B cell (primary cell): ENCODE results near the gene PLSCR4. TPM values are rescaled to one million over a fixed set of nuclear protein-coding genes. Genes with fewer than 3 reads are reported as not detected.

Experiments used
- ATAC-seq: fragments of 200-7000 bp; cut with Tn5 transposase; one replicate; pipeline ENCODE4 v1.10.0; 2021; ENCODE audit warnings: low read depth, mild to moderate bottlenecking, moderate number of reproducible peaks, moderate library complexity
- CTCF ChIA-PET: fragments of 350-600 bp; sonication (Branson Sonifier 250); formaldehyde crosslinking; loops from one replicate; lab custom pipeline; 2021; ENCODE audit warnings: antibody characterized with exemption, inconsistent platforms; lab: Charles Lee
- POLR2A ChIA-PET: fragments of 350-600 bp; sonication (Branson Sonifier 250); formaldehyde crosslinking; loops from one replicate; lab custom pipeline; 2021; ENCODE audit warnings: antibody characterized with exemption; lab: Charles Lee
- DNase-seq: peaks from one replicate; pipeline ENCODE4 v3.0.0; 2013
- H2AFZ ChIP-seq: 2 replicates; pipeline ENCODE4 v1.6.1; 2012; ENCODE audit warnings: mild to moderate bottlenecking, low read depth, low read length; ENCODE audit not compliant: insufficient read depth, poor library complexity, severe bottlenecking
- H3K27ac ChIP-seq, 2 donors: 1 replicate in 1 of 2; 2 replicates in 1 of 2; pipeline ENCODE4 v1.5.1; 2012 to 2013; ENCODE audit warnings: low read length in 2 of 2, mild to moderate bottlenecking in 2 of 2, moderate library complexity in 1 of 2
- H3K27me3 ChIP-seq, 4 experiments: fragments of 200-600 bp in 1 of 4; sonication (generic) in 1 of 4; replicated peaks in 1 of 4; 1 replicate in 2 of 4; 2 replicates in 2 of 4; pipeline versions ENCODE4 v1.6.1 to v1.7.0; 2013 to 2016; ENCODE audit warnings: low read length in 3 of 4, mild to moderate bottlenecking in 2 of 4, mixed read lengths in 1 of 4, moderate library complexity in 1 of 4; ENCODE audit not compliant: insufficient read depth in 4 of 4, control insufficient read depth in 3 of 4; ENCODE audit errors: control extremely low read depth in 1 of 4
- H3K36me3 ChIP-seq, 2 experiments: replicated peaks in 1 of 2; 1 replicate in 1 of 2; 2 replicates in 1 of 2; pipeline versions ENCODE4 v1.6.1 to v1.7.1; 2013; ENCODE audit warnings: low read length in 1 of 2; ENCODE audit not compliant: insufficient read depth in 2 of 2, control insufficient read depth in 1 of 2; ENCODE audit errors: control extremely low read depth in 1 of 2, extremely low read depth in 1 of 2
- H3K4me1 ChIP-seq, 2 donors: fragments of 200-600 bp in 1 of 2; sonication (generic) in 1 of 2; 1 replicate in 1 of 2; 2 replicates in 1 of 2; pipeline versions ENCODE4 v1.5.1 to v1.6.1; 2013 to 2017; ENCODE audit warnings: low read length in 2 of 2; ENCODE audit not compliant: control insufficient read depth in 2 of 2, insufficient read depth in 2 of 2
- H3K4me2 ChIP-seq: replicated peaks from 2 replicates; pipeline ENCODE3; 2012; ENCODE audit warnings: mild to moderate bottlenecking, low read depth, low read length; ENCODE audit not compliant: poor library complexity, severe bottlenecking
- H3K4me3 ChIP-seq, 5 experiments: fragments of 200-600 bp in 1 of 5; sonication (generic) in 1 of 5; 1 replicate in 3 of 5; 2 replicates in 2 of 5; pipeline versions ENCODE4 v1.5.1 to v1.7.0; 2011 to 2016; ENCODE audit warnings: low read length in 4 of 5, mild to moderate bottlenecking in 4 of 5, low read depth in 2 of 5, control low read depth in 1 of 5, moderate library complexity in 1 of 5; ENCODE audit not compliant: insufficient read depth in 1 of 5; ENCODE audit errors: control extremely low read depth in 1 of 5, extremely low read depth in 1 of 5
- H3K79me2 ChIP-seq: fragments of 200-600 bp; sonication (generic); one replicate; pipeline ENCODE4 v1.6.0; 2016; ENCODE audit warnings: low read length; ENCODE audit not compliant: control insufficient read depth, insufficient read depth
- H3K9ac ChIP-seq: fragments of 200-600 bp; sonication (generic); 2 replicates; pipeline ENCODE4 v1.6.1; 2017; ENCODE audit warnings: mild to moderate bottlenecking, low read length, moderate library complexity
- H3K9me3 ChIP-seq, 3 donors: one replicate each; pipeline versions ENCODE4 v1.6.1 to v1.7.1; 2013; ENCODE audit warnings: low read length in 2 of 3; ENCODE audit not compliant: control insufficient read depth in 2 of 3, insufficient read depth in 1 of 3; ENCODE audit errors: control extremely low read depth in 1 of 3
- H4K20me1 ChIP-seq: 2 replicates; pipeline ENCODE4 v1.6.0; 2012; ENCODE audit warnings: mild to moderate bottlenecking, low read length; ENCODE audit not compliant: insufficient read depth, control insufficient read depth, poor library complexity, severe bottlenecking
- H3K27ac Mint-ChIP-seq: one replicate; pipeline ENCODE4 v1.8.0; 2021; ENCODE audit warnings: mixed read lengths
- H3K27me3 Mint-ChIP-seq: one replicate; pipeline ENCODE4 v1.8.0; 2021; ENCODE audit warnings: mixed read lengths
- H3K4me1 Mint-ChIP-seq: one replicate; pipeline ENCODE4 v1.8.0; 2021; ENCODE audit warnings: mixed read lengths
- H3K4me3 Mint-ChIP-seq: one replicate; pipeline ENCODE4 v1.8.0; 2021; ENCODE audit warnings: mixed read lengths
- H3K9me3 Mint-ChIP-seq: one replicate; pipeline ENCODE4 v1.8.0; 2022; ENCODE audit warnings: mixed read lengths; ENCODE audit not compliant: insufficient read depth
- EZH2 ChIP-seq: IDR thresholded peaks from 2 replicates; pipeline ENCODE4 v1.6.1; 2012; ENCODE audit warnings: borderline replicate concordance, low read depth, mild to moderate bottlenecking, moderate library complexity, low read length; ENCODE audit not compliant: insufficient read depth, poor library complexity, severe bottlenecking
- WGBS: methylation state at CpG from one replicate; pipeline ENCODE4 v1.1.5; 2013; ENCODE audit warnings: missing lambda C conversion rate; ENCODE audit not compliant: insufficient coverage; 5-methylcytosine and 5-hydroxymethylcytosine counted together
- intact Hi-C: fragments of 100-400 bp; cut with micrococcal nuclease; formaldehyde crosslinking; loops from one replicate; pipeline ENCODE4 v1.10.0; 2022
- polyA plus RNA-seq: library from polyadenylated mRNA; depleted of rRNA; stranded (reverse); fragments of >200 nt; gene quantifications from 2 replicates; pipeline ENCODE4 v1.2.3, GENCODE V29; 2012
- total RNA-seq, 2 donors: library from RNA; stranded (reverse); fragments of 120-200 nt in 1 of 2; gene quantifications; 1 replicate in 1 of 2; 2 replicates in 1 of 2; pipeline versions ENCODE4 v1.2.3 to v1.2.4, GENCODE V29; 2013 to 2022
- TF ChIP-seq, protein P1 (sequence below): fragments of 200-600 bp; IDR thresholded peaks from one replicate; pipeline ENCODE4 v1.8.0; 2022; ENCODE audit warnings: antibody characterized with exemption, mild to moderate bottlenecking

PLSCR4 gene
- total and polyA plus RNA-seq, 2 donors (not counting 1 experiment from before 2014, with no cell fraction given), result not detected

DNA sequence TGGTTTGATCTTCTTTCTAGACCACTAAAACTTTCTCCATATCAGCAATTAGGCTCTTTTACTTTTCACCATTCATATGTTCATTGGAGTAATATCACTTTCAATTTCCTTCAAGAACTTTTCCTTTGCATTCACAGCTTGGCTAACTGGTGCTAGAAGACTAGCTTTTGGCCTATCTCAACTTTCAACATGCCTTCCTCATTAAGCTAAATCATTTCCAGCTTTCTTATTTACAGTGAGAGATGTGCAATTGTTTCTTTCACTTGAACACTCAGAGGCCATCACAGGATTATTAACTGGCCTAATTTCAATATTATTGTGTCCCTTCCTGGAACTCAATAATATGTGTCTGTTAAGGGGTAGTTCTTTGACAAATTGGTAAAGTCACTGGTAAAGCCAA lies 47.1 kb downstream of the PLSCR4 start:
- Histone ChIP-seq H4K20me1 (no peaks in the 10 kb centered on the region), H3K4me2 (no peak overlapping the region), H3K9me3 (no peaks in the 10 kb centered on the region), H2AFZ (no peak overlapping the region), H3K79me2 (no peaks in the 10 kb centered on the region), H3K27me3 (no peaks in the 10 kb centered on the region), H3K27ac (no peak overlapping the region), H3K36me3 (no peaks in the 10 kb centered on the region), H3K9ac (no peak overlapping the region), H3K4me1 (no peaks in the 10 kb centered on the region), H3K4me3 (no peak overlapping the region)
- no peak for ATAC-seq
- no peak for DNase-seq
- ChIA-PET POLR2A (no interaction called here), CTCF (interaction anchor here (1.7 to 2.3 kb wide), 2 partner anchors 9 to 14 kb away, joined by 4 to 17 read pairs; no protein-coding TSS in a partner anchor)
- intact Hi-C loops, result no loop called here
- H3K4me1 Mint-ChIP-seq, result no peaks in the 10 kb centered on the region
- TF ChIP-seq, protein P1, sequence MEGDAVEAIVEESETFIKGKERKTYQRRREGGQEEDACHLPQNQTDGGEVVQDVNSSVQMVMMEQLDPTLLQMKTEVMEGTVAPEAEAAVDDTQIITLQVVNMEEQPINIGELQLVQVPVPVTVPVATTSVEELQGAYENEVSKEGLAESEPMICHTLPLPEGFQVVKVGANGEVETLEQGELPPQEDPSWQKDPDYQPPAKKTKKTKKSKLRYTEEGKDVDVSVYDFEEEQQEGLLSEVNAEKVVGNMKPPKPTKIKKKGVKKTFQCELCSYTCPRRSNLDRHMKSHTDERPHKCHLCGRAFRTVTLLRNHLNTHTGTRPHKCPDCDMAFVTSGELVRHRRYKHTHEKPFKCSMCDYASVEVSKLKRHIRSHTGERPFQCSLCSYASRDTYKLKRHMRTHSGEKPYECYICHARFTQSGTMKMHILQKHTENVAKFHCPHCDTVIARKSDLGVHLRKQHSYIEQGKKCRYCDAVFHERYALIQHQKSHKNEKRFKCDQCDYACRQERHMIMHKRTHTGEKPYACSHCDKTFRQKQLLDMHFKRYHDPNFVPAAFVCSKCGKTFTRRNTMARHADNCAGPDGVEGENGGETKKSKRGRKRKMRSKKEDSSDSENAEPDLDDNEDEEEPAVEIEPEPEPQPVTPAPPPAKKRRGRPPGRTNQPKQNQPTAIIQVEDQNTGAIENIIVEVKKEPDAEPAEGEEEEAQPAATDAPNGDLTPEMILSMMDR, result no peak
- no peak for TF ChIP-seq EZH2
- no peaks in the 10 kb centered on the region for H3K27me3 Mint-ChIP-seq
- H3K9me3 Mint-ChIP-seq, result no peaks in the 10 kb centered on the region
- no peak overlapping the region for H3K27ac Mint-ChIP-seq
- no peak overlapping the region for H3K4me3 Mint-ChIP-seq

DNA sequence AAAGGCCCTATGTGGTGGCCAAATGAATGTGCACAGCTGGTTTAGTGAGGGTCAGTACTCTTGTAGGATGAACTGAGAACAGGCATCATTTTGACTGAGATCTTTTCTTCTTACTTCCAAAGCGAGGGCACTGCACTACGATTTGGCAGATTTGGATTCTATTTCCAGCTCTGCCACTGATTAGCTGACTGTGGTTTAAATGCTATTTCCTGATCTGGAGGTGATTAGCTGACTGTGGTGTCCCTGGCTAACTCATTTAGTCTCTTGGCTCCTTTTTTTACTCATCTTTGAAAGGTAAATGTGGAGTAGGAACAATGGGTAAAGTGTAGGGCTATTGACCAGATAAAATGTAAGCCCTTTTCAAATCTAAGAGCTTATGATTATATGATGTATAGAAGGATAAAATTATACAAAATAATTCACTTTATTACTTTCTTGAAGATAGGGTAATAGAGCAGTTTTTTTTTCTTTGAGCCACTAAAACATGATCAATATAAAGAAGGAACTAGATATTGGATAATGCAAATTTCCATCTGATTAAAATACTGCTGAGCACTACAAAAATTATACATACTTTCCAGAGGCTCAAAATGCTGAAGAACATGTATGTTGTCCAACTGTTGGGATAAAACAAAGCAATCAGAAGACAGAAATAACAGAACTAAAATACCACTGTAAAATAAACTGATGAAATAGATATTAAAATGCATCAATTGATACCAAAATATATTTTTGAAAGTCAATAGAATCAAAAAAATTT lies 50.3 kb downstream of the PLSCR4 start:
- Mint-ChIP-seq H3K9me3 (no peaks in the 10 kb centered on the region), H3K27me3 (no peaks in the 10 kb centered on the region), H3K27ac (no peak overlapping the region), H3K4me3 (no peak overlapping the region), H3K4me1 (no peaks in the 10 kb centered on the region)
- Histone ChIP-seq H3K36me3 (no peaks in the 10 kb centered on the region), H3K27me3 (no peaks in the 10 kb centered on the region), H3K27ac (no peak overlapping the region), H3K9me3 (no peaks in the 10 kb centered on the region), H3K9ac (no peak overlapping the region), H3K4me2 (no peak overlapping the region), H3K4me3 (no peak overlapping the region), H3K4me1 (no peaks in the 10 kb centered on the region), H3K79me2 (no peaks in the 10 kb centered on the region), H2AFZ (no peak overlapping the region), H4K20me1 (no peaks in the 10 kb centered on the region)
- ChIA-PET POLR2A (no interaction called here), CTCF (interaction anchor here (1.1 to 1.3 kb wide), 2 partner anchors 11 to 375 kb away, joined by 3 to 10 read pairs; no protein-coding TSS in a partner anchor)
- ATAC-seq, result no peak
- intact Hi-C loops, result no loop called here
- TF ChIP-seq, protein P1, result no peak
- TF ChIP-seq EZH2, result no peak
- DNase-seq, result no peak
- WGBS, result 40% methylated on average over 1 of the region's 2 CpGs
